KMS-11 (cell line): ENCODE data around the gene ACD.

Experiments used
- H2AFZ ChIP-seq: fragments of 200-600 bp; sonication (generic); 2 replicates; pipeline ENCODE4 v1.6.1; 2016; ENCODE audit warnings: antibody characterized with exemption, mixed run types, low read depth
- H3K27ac ChIP-seq: fragments of 200-600 bp; sonication (generic); 2 replicates; pipeline ENCODE4 v1.6.1; 2016; ENCODE audit warnings: mild to moderate bottlenecking, mixed run types
- H3K27me3 ChIP-seq: fragments of 200-600 bp; sonication (generic); 2 replicates; pipeline ENCODE4 v1.6.1; 2017; ENCODE audit warnings: mild to moderate bottlenecking, low read depth, mixed run types, moderate library complexity; ENCODE audit not compliant: insufficient read depth
- H3K36me3 ChIP-seq: fragments of 200-600 bp; sonication (generic); 2 replicates; pipeline ENCODE4 v1.6.1; 2017; ENCODE audit warnings: mild to moderate bottlenecking, mixed run types; ENCODE audit not compliant: insufficient read depth
- H3K4me1 ChIP-seq: fragments of 200-600 bp; sonication (generic); 2 replicates; pipeline ENCODE4 v1.6.1; 2016; ENCODE audit warnings: mild to moderate bottlenecking, low read depth, mixed run types; ENCODE audit not compliant: poor library complexity, severe bottlenecking
- H3K4me2 ChIP-seq: fragments of 200-600 bp; sonication (generic); 2 replicates; pipeline ENCODE4 v1.7.0; 2016; ENCODE audit warnings: mild to moderate bottlenecking, mixed run types
- H3K4me3 ChIP-seq: fragments of 200-600 bp; sonication (generic); IDR thresholded peaks from 2 replicates; pipeline ENCODE4 v1.6.1; 2017; ENCODE audit warnings: low read depth, low read length, mixed read lengths; ENCODE audit not compliant: insufficient read depth
- H3K79me2 ChIP-seq: fragments of 200-600 bp; sonication (generic); 2 replicates; pipeline ENCODE4 v1.6.1; 2016; ENCODE audit warnings: low read depth, mixed run types; ENCODE audit not compliant: insufficient read depth
- H3K9ac ChIP-seq: fragments of 200-600 bp; sonication (generic); 2 replicates; pipeline ENCODE4 v1.6.1; 2016; ENCODE audit warnings: mild to moderate bottlenecking, mixed run types
- H4K20me1 ChIP-seq: fragments of 200-600 bp; sonication (generic); 2 replicates; pipeline ENCODE4 v1.6.1; 2016; ENCODE audit warnings: mild to moderate bottlenecking, mixed run types; ENCODE audit not compliant: insufficient read depth
- CTCF ChIP-seq: fragments of 200-600 bp; sonication (generic); conservative IDR thresholded peaks from 2 replicates; pipeline ENCODE4 v1.6.1; 2017; ENCODE audit warnings: low read depth, mild to moderate bottlenecking, antibody characterized with exemption, low read length, moderate library complexity, mixed read lengths

Gene ACD

GRCh38 chr16:67651847-67652246 is 8.2 kb downstream of the ACD start:
- H3K4me1 ChIP-seq, result no peaks in the 10 kb centered on the region
- no peak overlapping the region for H3K27ac ChIP-seq
- H3K9ac ChIP-seq, result no peak overlapping the region
- H3K79me2 ChIP-seq, result no peaks in the 10 kb centered on the region
- no peaks in the 10 kb centered on the region; the same call in 1 of the 2 replicates for H3K36me3 ChIP-seq
- no peaks in the 10 kb centered on the region for H3K27me3 ChIP-seq
- TF ChIP-seq CTCF, result no peak
- no peak overlapping the region for H3K4me2 ChIP-seq
- H2AFZ ChIP-seq, result no peak overlapping the region
- H3K4me3 ChIP-seq, result no peak overlapping the region
- no peaks in the 10 kb centered on the region for H4K20me1 ChIP-seq

GRCh38 chr16:67651039-67651438 is 9.0 kb downstream of the ACD start:
- Histone ChIP-seq H3K4me2 (no peak overlapping the region), H3K4me3 (no peak overlapping the region), H3K27me3 (no peaks in the 10 kb centered on the region), H3K36me3 (no peaks in the 10 kb centered on the region; the same call in 1 of the 2 replicates), H3K79me2 (no peaks in the 10 kb centered on the region), H3K9ac (no peak overlapping the region), H2AFZ (no peak overlapping the region), H3K27ac (no peak overlapping the region; the same call in 1 of the 2 replicates), H4K20me1 (no peaks in the 10 kb centered on the region), H3K4me1 (peaks cover 2% of the 10 kb centered on the region)
- no peak for TF ChIP-seq CTCF

- no peaks in the 10 kb centered on the region for H3K27me3 ChIP-seq
- no peaks in the 10 kb centered on the region; the same call in 1 of the 2 replicates for H3K36me3 ChIP-seq
- no peak overlapping the region for H3K4me3 ChIP-seq
- no peak overlapping the region for H2AFZ ChIP-seq
- H3K79me2 ChIP-seq, result peaks cover 10% of the 10 kb centered on the region; the same call in 1 of the 2 replicates
- no peak overlapping the region for H3K9ac ChIP-seq
- no peak for TF ChIP-seq CTCF
- no peaks in the 10 kb centered on the region for H4K20me1 ChIP-seq
- no peak overlapping the region for H3K27ac ChIP-seq
- H3K4me2 ChIP-seq, result no peak overlapping the region
- H3K4me1 ChIP-seq, result peaks cover 6% of the 10 kb centered on the region
Measured at GRCh38 chr16:67650023-67650422, 10.0 kb downstream of the ACD start.

DNA sequence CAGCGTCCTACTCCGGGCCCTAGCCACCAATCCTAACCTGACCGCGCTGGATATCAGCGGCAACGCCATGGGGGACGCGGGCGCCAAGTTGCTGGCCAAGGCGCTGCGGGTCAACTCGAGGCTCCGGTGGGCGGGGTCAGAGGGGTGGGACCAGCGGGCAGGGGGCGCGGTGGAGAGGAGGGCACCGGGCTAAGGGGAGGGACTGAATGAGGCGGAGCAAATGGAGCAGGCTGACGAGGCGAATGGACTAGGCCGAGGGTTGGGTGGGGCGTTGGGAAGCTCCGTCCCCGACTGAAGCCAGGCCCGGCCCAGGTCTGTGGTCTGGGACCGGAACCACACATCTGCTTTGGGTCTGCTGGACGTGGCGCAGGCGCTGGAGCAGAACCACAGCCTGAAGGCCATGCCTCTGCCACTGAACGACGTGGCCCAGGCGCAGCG is 10.5 kb downstream of the ACD start:
- H2AFZ ChIP-seq, result no peak overlapping the region
- peaks cover 10% of the 10 kb centered on the region; the same call in 1 of the 2 replicates for H3K79me2 ChIP-seq
- H3K4me1 ChIP-seq, result peaks cover 6% of the 10 kb centered on the region
- no peaks in the 10 kb centered on the region for H3K27me3 ChIP-seq
- H3K4me3 ChIP-seq, result no peak overlapping the region
- no peak overlapping the region for H3K9ac ChIP-seq
- TF ChIP-seq CTCF, result no peak
- H3K36me3 ChIP-seq, result no peaks in the 10 kb centered on the region; the same call in 1 of the 2 replicates
- no peak overlapping the region for H3K4me2 ChIP-seq
- no peaks in the 10 kb centered on the region for H4K20me1 ChIP-seq
- no peak overlapping the region for H3K27ac ChIP-seq
